ENCODE data around the gene ENTPD1.

- TF ChIP-seq CTCF (conservative IDR thresholded peaks at IDR 0.05; ENCODE audit: low read depth, low read length), result no peak
- no peak for TF ChIP-seq EZH2 (IDR thresholded peaks at IDR 0.05; ENCODE audit: borderline replicate concordance, low read depth, low read length, poor library complexity, severe bottlenecking)
Measured at GRCh38 chr10:95787447-95787846, 31.5 kb downstream of the ENTPD1 start.
